ENCODE measurements around the gene POMGNT2. TPM values are rescaled to one million over a fixed set of nuclear protein-coding genes. Genes with fewer than 3 reads are reported as not detected.

Gene POMGNT2
- total and polyA plus RNA-seq, 2 of the 8 experiments (the other 6 are each of a cell fraction or from before 2014, with no cell fraction given) = 13.6 to 35.7 TPM

DNA sequence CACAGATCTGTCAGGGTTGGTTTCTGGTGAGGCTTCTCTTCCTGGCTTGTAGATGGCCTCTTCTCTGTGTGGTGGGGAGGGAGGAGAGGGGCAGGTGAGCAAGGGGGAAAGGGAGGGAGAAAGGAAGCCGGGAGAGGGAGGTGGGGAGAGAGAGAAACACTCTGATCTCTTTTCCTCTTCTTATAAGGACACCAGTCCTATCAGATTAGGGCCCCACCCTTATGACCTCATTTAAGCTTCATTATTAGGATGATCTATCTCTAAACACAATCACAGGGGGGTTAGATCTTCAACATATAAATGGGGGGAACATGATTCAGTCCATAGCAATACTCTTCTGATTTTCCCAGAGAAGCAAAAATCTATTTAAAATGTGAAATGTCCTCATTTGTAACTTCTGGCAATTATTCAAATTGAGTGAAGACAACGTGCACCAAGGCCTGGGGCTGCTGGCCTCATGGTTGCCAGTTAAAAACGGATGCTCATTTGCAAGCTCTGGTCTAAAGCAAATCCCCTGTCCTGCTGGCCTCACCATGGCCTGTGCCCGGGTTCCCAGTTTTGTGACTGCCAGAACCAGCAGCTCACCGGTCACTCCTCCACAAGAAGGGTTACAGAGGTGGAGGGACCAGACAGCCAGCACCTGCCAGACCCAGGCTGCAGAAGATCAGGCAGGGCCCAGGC is 8.3 kb downstream of the POMGNT2 start:
- Histone ChIP-seq H3K9ac (replicated peaks in 1 of 4; ENCODE audit: extremely low read depth in 1 of 4, low read depth in 3 of 4, low read length in 3 of 4) (no peak overlapping the region), H2BK20ac (ENCODE audit: low read length) (no peak overlapping the region), H3K14ac (ENCODE audit: insufficient read length) (no peak overlapping the region), H3K4me2 (ENCODE audit: insufficient read depth in 1 of 2, low read depth in 2 of 2, low read length in 2 of 2) (no peak overlapping the region), H3K9me3 (ENCODE audit: insufficient read depth in 2 of 2, low read depth in 1 of 2, low read length in 1 of 2) (no peaks in the 10 kb centered on the region), H4K91ac (replicated peaks; ENCODE audit: insufficient read length, low read length) (no peak overlapping the region), H3K79me1 (ENCODE audit: low read depth, low read length) (no peaks in the 10 kb centered on the region; the same call in none of the 2 replicates), H2BK15ac (ENCODE audit: low read length) (no peak overlapping the region), H2BK120ac (replicated peaks; ENCODE audit: low read depth, low read length) (no peak overlapping the region), H3K36me3 (ENCODE audit: control insufficient read depth in 2 of 4, insufficient read depth in 4 of 4, low read length in 3 of 4) (no peaks in the 10 kb centered on the region), H3K18ac (ENCODE audit: extremely low read depth, low read length) (no peak overlapping the region), H2BK12ac (ENCODE audit: low read depth, low read length) (no peak overlapping the region), H3K27me3 (replicated peaks in 1 of 4; ENCODE audit: control insufficient read depth in 3 of 4, extremely low read depth in 1 of 4, insufficient read depth in 3 of 4, low read length in 3 of 4) (no peaks in the 10 kb centered on the region), H3K27ac (ENCODE audit: low read depth, low read length) (no peak overlapping the region), H2AK5ac (ENCODE audit: low read depth, low read length) (no peak overlapping the region), H3K23me2 (ENCODE audit: low read depth, low read length) (no peaks in the 10 kb centered on the region), H4K5ac (ENCODE audit: insufficient read length, low read depth, low read length) (no peak overlapping the region), H2BK5ac (ENCODE audit: low read depth, low read length) (no peak overlapping the region), H3K4me1 (replicated peaks in 1 of 4; ENCODE audit: control insufficient read depth in 3 of 4, insufficient read depth in 4 of 4, low read length in 3 of 4) (no peaks in the 10 kb centered on the region), H4K8ac (ENCODE audit: extremely low read depth, insufficient read depth, low read length) (no peak overlapping the region), H3K4me3 (ENCODE audit: extremely low read depth in 1 of 4, insufficient read depth in 2 of 4, low read depth in 3 of 4, low read length in 4 of 4) (no peak overlapping the region), H3K23ac (ENCODE audit: insufficient read length) (no peak overlapping the region), H2AFZ (ENCODE audit: low read length) (no peak overlapping the region), H3K56ac (replicated peaks; ENCODE audit: insufficient read length, low read depth, low read length) (no peak overlapping the region), H3K79me2 (ENCODE audit: control insufficient read depth in 1 of 2, insufficient read depth in 2 of 2, low read length in 2 of 2) (no peaks in the 10 kb centered on the region), H3K4ac (replicated peaks; ENCODE audit: insufficient read length, low read depth, low read length) (no peak overlapping the region), H4K20me1 (replicated peaks in 1 of 2; ENCODE audit: control insufficient read depth in 1 of 2, insufficient read depth in 2 of 2, low read length in 2 of 2) (peaks cover 0 to 6% of the 10 kb centered on the region in 2 experiments)
- WGBS, 2 experiments (ENCODE audit: extremely low coverage in 1 of 2, insufficient coverage in 1 of 2, insufficient read length in 1 of 2, insufficient replicate concordance in 2 of 2, low coverage in 1 of 2, low lambda C conversion rate in 2 of 2, missing lambda C conversion rate in 1 of 2) = 77% methylated on average over 4 of the region's 5 CpGs; no CpG with 5 or more reads in 1 of the 2 experiments
- TF ChIP-seq CTBP2 (IDR thresholded peaks at IDR 0.05; ENCODE audit: borderline replicate concordance, insufficient read depth, insufficient read length, low read length) = no peak
- no peak for TF ChIP-seq TEAD4 (IDR thresholded peaks at IDR 0.05; ENCODE audit: low read depth, low read length)
- no peak for TF ChIP-seq SUZ12 (IDR thresholded peaks at IDR 0.05; ENCODE audit: low read length)
- TF ChIP-seq TAF7 (optimal IDR thresholded peaks at IDR 0.05; ENCODE audit: borderline replicate concordance, low read depth, low read length) = no peak
- CTCF ChIA-PET (ENCODE audit: partially characterized antibody) = interaction anchor here (0.6 to 2.1 kb wide), 6 partner anchors 20 to 656 kb away, joined by 3 to 7 read pairs (median 4); no protein-coding TSS in a partner anchor
- FAIRE-seq (no peak), DNase-seq (ENCODE audit: low read depth in 1 of 2, low spot score in 2 of 2) (no peak)
- POLR2A ChIA-PET (ENCODE audit: partially characterized antibody) = no interaction called here
